HG02642 (cell line): ENCODE measurements around the gene GRK5.
A peak's percentile ranks its signal among the peaks of the same experiment; 100 is the strongest.

Source experiments
- ATAC-seq: cut with Tn5 transposase; IDR thresholded peaks from one replicate; pipeline ENCODE4 v1.9.1; 2021; ENCODE audit warnings: mild to moderate bottlenecking; ENCODE audit not compliant: unreplicated experiment, poor library complexity

The GRK5 gene

GRCh38 chr10:119312241-119312640 is 104.9 kb downstream of the GRK5 start:
- no peak for ATAC-seq

GRCh38 chr10:119313024-119313423 is 105.7 kb downstream of the GRK5 start:
- no peak for ATAC-seq

- ATAC-seq: peak; percentile 76
These were observed 106.3 kb downstream of the GRK5 start for GRCh38 chr10:119313644-119314043.

- no peak for ATAC-seq
These were observed 106.7 kb downstream of the GRK5 start for GRCh38 chr10:119314061-119314460.

GRCh38 chr10:119314486-119314885 is 107.1 kb downstream of the GRK5 start:
- ATAC-seq: no peak

DNA sequence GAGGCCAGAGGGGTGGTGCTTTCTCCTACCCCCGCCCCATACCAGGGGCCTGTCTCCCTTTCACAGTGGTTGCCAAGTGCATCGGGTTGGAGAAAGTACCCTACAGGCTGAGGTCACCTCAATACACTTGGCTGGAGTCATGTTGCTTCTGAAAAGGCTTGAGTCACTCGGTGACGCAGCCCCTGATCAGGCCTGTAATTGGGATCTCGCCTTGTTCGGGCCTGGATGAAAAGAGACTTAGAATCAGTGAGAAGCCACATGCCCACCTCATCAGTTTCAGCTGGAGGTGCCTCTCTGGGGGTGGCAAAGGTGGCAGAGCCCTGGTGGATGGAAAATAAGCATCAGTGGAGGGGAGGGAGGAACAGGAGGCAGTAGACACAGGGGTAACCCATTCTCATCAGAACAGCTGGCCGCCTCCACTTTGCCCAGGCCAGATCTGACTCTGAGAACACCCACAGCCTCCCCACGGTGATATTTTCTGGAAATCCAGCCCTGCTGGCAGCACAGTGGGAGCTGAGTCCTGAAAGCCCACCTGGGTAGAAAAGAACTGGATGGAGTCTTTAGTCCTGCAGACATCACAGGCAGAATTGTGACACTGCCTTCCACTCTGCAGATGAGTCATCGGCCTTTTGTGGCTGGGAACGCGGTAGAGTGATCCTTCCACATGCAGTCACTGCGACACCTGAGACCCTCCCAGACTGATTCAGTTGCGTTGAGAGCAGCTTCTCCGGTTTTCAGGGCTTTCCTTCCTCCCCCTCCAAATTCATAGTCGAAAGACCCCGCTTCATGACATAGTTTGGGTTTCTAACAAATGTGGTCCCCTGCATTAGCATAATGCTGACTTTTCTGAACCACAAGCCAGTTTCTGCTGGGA is 108.0 kb downstream of the GRK5 start:
- peak; percentile 52 for ATAC-seq

- ATAC-seq: no peak
These were observed 108.6 kb downstream of the GRK5 start for GRCh38 chr10:119316002-119316358.

DNA sequence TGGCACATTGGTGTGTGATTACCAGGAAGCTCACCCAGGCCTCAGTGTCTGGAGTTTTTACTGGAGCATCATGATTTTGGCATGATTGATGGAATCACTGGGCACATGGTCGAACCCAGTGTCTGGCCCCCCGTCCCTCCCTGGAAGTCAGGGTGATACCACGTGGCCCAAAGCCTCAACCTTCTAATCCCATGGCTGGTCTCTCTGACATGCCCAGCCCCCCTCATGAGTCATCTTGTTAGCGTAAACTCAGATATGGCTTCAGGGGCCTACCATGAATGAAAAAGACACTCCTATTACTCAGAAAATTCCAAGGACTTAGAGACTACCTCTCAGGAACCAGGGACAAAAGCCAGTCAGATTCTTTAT is 109.3 kb downstream of the GRK5 start:
- ATAC-seq: no peak

- ATAC-seq: no peak
These were observed 111.2 kb downstream of the GRK5 start for GRCh38 chr10:119318411-119319160.

DNA sequence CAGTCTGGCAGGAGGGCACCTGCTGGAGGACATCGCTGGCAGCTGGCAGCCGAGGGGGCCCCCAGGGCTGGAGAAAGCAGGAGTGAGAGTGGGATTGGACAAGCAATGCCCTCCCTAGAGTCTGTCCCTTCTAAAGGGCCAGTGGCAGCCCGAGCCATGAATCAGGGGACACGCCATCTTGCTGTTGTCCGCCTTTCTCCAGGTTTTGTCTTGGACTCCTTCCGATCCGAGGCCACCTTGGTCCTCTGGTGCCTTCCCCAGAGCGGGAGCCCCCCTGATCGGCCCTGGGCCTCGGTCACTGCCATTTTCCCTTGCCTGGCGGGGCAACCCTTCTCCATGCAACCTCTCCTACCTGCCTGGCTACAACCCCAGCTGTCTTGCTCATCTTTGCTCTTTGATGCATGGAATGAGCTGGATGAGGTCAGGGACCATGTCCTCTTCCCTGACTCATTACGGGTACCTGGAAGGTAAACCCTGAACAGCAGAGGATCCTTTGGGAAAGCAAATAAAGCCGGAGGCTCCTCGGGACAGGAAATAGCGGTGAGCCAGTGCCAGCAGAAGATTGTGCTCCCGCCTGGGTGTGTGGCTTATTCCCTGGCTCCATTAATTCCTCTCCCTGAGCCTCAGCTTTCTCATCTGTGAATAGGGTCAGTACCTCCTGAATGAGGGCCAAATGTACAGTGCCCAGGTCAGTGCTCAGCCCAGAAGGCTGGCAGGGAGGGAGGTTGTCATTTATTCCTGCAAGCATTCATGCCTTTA is 112.0 kb downstream of the GRK5 start:
- ATAC-seq: no peak

- ATAC-seq: no peak
These were observed 112.5 kb downstream of the GRK5 start for GRCh38 chr10:119319920-119320258.

- no peak for ATAC-seq
These were observed 113.6 kb downstream of the GRK5 start for GRCh38 chr10:119320981-119321380.

DNA sequence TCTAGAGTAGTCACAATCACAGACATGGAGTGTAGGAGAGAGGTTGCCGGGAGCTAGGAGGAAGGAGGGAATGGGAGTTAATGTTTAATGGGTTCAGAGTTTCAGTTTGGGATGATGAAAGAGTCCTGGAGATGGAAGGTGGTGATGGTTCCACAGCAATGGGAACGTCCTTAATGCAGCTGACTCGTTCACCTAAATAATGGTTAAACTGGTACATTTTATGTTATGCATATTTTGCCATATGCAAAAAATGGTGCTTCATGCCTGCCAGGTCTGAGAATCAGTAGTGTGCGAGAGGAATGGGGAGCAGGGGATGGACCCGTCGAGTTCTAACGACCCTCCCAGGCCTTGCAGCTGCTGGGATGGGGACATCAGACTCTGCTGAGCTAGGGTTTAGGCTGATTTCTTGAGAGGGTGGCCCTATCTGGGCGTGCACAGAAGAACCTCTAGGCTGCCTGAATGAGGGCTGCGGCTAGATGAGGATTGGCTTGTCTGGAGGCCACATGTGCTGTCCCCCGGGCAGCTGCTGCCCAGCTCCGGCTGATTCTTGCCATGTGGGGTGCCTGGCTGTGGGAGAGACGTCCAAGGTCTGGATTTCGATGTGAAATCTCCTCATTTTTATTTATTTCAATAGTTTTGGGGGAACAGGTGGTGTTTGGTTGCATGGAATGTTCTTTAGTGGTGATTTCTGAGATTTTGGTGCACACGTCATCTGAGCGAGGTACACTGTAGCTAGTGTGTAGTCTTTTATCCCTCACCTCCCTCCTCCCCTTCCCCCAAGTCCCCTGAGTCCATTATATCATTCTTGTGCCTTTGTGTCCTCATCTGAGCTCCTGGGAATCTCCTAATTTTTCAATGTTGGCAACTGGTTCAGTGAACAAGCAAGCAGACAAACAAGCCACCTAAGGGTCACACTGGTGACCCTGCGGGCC is 116.0 kb downstream of the GRK5 start:
- no peak for ATAC-seq

GRCh38 chr10:119325131-119325530 is 117.8 kb downstream of the GRK5 start:
- ATAC-seq: no peak

DNA sequence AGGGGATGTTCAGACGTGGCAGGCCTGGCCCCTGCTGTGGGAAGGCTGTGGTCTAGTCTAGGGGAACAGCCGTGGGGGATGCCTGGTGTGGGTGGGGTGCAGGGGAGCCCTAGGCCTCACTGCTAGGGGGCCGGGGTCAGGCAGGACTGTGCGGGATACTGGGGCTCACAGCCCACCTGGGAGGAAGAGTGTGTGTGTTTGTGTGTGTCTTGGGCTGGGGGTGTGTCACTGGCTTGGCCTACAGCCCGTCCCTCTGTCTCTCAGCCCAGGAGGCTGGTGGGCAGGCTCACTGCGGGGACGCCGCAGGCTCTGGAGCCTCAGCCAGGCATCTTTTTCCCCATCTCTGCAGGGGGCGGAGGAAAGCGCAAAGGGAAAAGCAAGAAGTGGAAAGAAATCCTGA is 118.8 kb downstream of the GRK5 start:
- no peak for ATAC-seq

DNA sequence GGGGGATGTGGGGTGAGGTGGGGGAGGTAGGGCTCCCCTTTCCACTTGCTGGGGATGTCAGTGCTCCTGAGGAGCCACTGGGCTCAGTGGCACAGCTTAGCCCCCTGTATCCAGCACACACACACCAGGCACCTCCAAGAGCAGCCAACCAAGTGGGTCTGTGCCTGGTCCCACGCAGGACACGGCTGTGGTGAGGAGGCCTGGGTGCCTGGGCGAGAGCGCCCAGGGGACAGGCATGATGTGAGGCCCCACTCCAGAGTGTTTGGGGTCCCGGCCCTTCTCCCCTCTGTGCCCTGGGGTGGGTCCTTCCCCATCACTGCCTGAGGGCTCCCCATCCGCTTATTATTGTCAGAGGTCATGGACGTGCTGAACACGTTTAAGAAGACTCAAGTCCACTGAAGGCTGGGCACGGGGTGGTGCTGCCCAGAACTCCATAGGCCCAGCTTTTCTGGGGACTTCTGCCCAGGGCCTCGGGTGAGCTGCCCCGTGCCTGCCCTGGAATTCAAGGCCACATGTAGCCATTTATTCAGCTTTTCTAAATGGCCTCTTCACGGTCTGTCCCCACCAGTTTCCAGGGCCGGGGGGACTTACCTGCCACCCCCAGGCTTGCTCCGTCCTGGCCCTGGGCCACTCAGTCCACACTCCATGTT is 119.8 kb downstream of the GRK5 start:
- ATAC-seq: no peak

- ATAC-seq: no peak
These were observed 120.9 kb downstream of the GRK5 start for GRCh38 chr10:119328223-119328622.

GRCh38 chr10:119330342-119330741 is 123.0 kb downstream of the GRK5 start:
- ATAC-seq: no peak

DNA sequence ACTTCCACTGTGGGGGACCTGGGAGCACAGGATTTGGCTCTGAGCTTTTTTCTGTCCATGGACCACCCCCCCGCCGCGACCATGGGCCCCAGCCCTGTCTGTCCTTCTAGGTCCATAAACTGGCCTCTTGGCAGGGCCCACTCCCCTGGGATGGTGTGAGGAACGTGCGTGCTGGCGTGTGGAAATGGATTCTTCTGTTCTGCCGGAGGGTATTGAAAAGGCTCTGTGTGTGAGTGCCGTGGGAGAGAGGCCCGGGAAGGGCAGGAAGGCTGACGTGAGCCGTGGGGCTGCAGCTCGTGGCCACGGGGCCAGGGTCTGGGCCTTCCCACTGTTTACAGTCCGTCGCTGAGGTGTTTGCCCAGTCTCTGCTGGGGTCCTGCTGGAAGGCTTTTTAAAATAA is 123.7 kb downstream of the GRK5 start:
- no peak for ATAC-seq
